GM12892 (cell line): Measurements from ENCODE around the gene ANKFN1.

ENCODE experiments used
- POLR2A ChIP-seq: IDR thresholded peaks from 2 replicates; pipeline ENCODE4 v1.6.1; 2011; ENCODE audit warnings: low read depth, low read length, control low read depth
- POLR2AphosphoS5 ChIP-seq: IDR thresholded peaks from 2 replicates; pipeline ENCODE4 v1.6.1; 2011; ENCODE audit warnings: low read depth, low read length, control low read depth
- TAF1 ChIP-seq: IDR thresholded peaks from 2 replicates; pipeline ENCODE4 v1.6.1; 2011; ENCODE audit warnings: low read depth, mild to moderate bottlenecking, control low read depth, low read length, borderline replicate concordance

- TF ChIP-seq POLR2A (no peak), TAF1 (no peak), POLR2AphosphoS5 (no peak)
Measured at GRCh38 chr17:56260376-56261002, 107.2 kb downstream of the ANKFN1 start.
